K562 treated with DMSO at 1 percent for 4 hours (cell line): ENCODE results near the gene RSPO3. TPM values are rescaled to one million over a fixed set of nuclear protein-coding genes. Genes with fewer than 3 reads are reported as not detected.

Experiments
- total RNA-seq: library from RNA; unstranded; fragments of 300-600 nt; gene quantifications from 2 replicates; pipeline ENCODE4 v1.2.3, GENCODE V29; 2022; ENCODE audit not compliant: insufficient read depth

RSPO3 gene, protein sequence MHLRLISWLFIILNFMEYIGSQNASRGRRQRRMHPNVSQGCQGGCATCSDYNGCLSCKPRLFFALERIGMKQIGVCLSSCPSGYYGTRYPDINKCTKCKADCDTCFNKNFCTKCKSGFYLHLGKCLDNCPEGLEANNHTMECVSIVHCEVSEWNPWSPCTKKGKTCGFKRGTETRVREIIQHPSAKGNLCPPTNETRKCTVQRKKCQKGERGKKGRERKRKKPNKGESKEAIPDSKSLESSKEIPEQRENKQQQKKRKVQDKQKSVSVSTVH
- not detected in 2 replicates for total RNA-seq

DNA sequence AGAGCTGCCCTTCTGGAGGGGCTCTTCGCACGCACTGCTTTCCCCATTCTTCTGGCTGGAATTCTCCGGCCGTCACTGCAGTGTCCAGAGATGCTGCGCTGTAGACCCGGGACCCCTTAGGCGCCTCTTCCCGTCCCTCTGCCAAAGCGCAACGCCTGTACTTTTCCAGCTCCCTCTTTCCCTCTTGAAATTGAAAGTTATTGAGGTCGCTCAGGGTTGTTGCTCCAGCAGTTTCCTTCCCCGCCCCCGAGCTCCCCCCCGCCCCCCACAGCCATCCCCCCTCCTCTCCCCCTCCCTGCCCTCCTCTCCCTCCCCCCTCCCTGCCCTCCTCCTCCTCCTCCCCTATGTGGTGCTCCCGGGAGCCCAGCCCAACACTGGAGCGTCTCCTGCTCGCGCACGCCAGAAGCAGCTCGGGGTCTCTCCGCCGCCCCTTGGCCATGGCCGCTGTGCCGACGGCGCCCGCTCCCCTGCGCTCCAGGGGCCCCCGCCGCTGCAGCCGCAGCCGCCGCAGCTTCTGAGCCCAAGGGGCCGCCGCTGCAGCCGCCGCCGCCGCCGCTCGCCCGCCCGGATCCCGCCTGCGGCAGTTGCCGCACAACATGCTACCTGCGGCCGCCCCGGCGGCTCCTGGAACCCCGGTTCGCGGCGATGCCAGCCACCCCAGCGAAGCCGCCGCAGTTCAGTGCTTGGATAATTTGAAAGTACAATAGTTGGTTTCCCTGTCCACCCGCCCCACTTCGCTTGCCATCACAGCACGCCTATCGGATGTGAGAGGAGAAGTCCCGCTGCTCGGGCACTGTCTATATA lies at the start of gene RSPO3:
Gene RSPO3 (plus strand): TSS at position 374 of the 804 bp plus-strand sequence. CDS start 522 bp downstream, outside the sequence.

Other genes with a start within 250 kb of the RSPO3 start
- gene RNF146, start 148.2 kb downstream of the RSPO3 start, total RNA-seq = 18.2 and 19.0 TPM in 2 replicates
- gene ECHDC1, start 224.9 kb downstream of the RSPO3 start, total RNA-seq = 24.5 and 31.6 TPM in 2 replicates